ENCODE results near the gene LRMDA. TPM values are rescaled to one million over a fixed set of nuclear protein-coding genes. Genes with fewer than 3 reads are reported as not detected.
A peak's percentile ranks its signal among the peaks of the same experiment; 100 is the strongest.

The LRMDA gene
- total and polyA plus RNA-seq, 2 of the 13 experiments (the other 11 are each of a cell fraction or from before 2014, with no cell fraction given) = 13.4 to 22.0 TPM

GRCh38 chr10:76033457-76034196 lies 602.2 kb downstream of the LRMDA start (continued):
- TF ChIP-seq MLXIP (CRISPR knock-in tag; IDR thresholded peaks at IDR 0.05; ENCODE audit: borderline replicate concordance) (peak; percentile 40; the same call in 1 of the 2 replicates), NCOA2 (CRISPR knock-in tag; IDR thresholded peaks at IDR 0.05) (peak; percentile 94), CBFB (CRISPR knock-in tag; IDR thresholded peaks at IDR 0.05) (no peak), KLF11 (CRISPR knock-in tag; IDR thresholded peaks at IDR 0.05) (no peak), GFI1 (CRISPR knock-in tag; IDR thresholded peaks at IDR 0.05; ENCODE audit: borderline replicate concordance) (0 out of 2 replicates have a peak, but pooled peaks have one; percentile 49), ATF1 (CRISPR knock-in tag; IDR thresholded peaks at IDR 0.05) (peak; percentile 76), ZNF432 (CRISPR knock-in tag; IDR thresholded peaks at IDR 0.05; ENCODE audit: borderline replicate concordance) (no peak), ZNF281 (CRISPR knock-in tag; IDR thresholded peaks at IDR 0.05; ENCODE audit: borderline replicate concordance) (peak; percentile 61; the same call in 1 of the 2 replicates), MZF1 (CRISPR knock-in tag; IDR thresholded peaks at IDR 0.05; ENCODE audit: borderline replicate concordance) (no peak), ZNF574 (CRISPR knock-in tag; IDR thresholded peaks at IDR 0.05) (peak; percentile 72; the same call in 1 of the 2 replicates), ZBTB2 (CRISPR knock-in tag; IDR thresholded peaks at IDR 0.05; ENCODE audit: low read depth) (no peak)

Measured in HepG2 (cell line).